ENCODE data around the gene SUMF1. TPM values are rescaled to one million over a fixed set of nuclear protein-coding genes. Genes with fewer than 3 reads are reported as not detected.

The SUMF1 gene
- total and polyA plus RNA-seq, 8 donors, result 27.1 to 43.9 (median 35.3) TPM

GRCh38 chr3:4494895-4495264 lies 27.8 kb upstream of the SUMF1 start:
- Histone ChIP-seq H3K36me3 (no peaks in the 10 kb centered on the region), H3K27ac (peak overlapping the region; percentile 13 to 85), H3K4me1 (peaks cover 0 to 36% of the 10 kb centered on the region in 2 donors), H3K4me3 (peak overlapping the region; percentile 80 to 87), H3K9me3 (no peaks in the 10 kb centered on the region), H3K27me3 (no peaks in the 10 kb centered on the region)
- DNase-seq, result no peak
- no peak for ATAC-seq
- TF ChIP-seq CTCF (IDR thresholded peaks at IDR 0.05), result no peak
- intact Hi-C loops (cut with DNase I), result no loop called here

- Histone ChIP-seq H3K4me3 (peak overlapping the region; percentile 80 to 87), H3K9me3 (no peaks in the 10 kb centered on the region), H3K4me1 (peaks cover 0 to 36% of the 10 kb centered on the region in 2 donors), H3K27ac (peak overlapping the region; percentile 13 to 85), H3K27me3 (no peaks in the 10 kb centered on the region), H3K36me3 (no peaks in the 10 kb centered on the region)
- intact Hi-C loops (cut with DNase I), result no loop called here
- peak; percentile 1 for ATAC-seq
- no peak for DNase-seq
- no peak for TF ChIP-seq CTCF (IDR thresholded peaks at IDR 0.05)
Measured at GRCh38 chr3:4493941-4494894, 27.1 kb upstream of the SUMF1 start.

GRCh38 chr3:4493014-4493940 lies 26.2 kb upstream of the SUMF1 start, which contains the start of gene ITPR1:
Gene ITPR1, plus strand, starts transcription at chr3:4493348. Its CDS starts 23,144 bp downstream, at chr3:4516492.
- Histone ChIP-seq H3K27me3 (no peaks in the 10 kb centered on the region), H3K9me3 (no peaks in the 10 kb centered on the region), H3K4me1 (peaks cover 0 to 36% of the 10 kb centered on the region in 2 donors), H3K27ac (peak within 1 kb of the TSS; percentile 84 to 85), H3K36me3 (no peaks in the 10 kb centered on the region), H3K4me3 (peak within 1 kb of the TSS; percentile 80 to 87)
- peak; percentile 97 for ATAC-seq
- intact Hi-C loops (cut with DNase I), result no loop called here
- DNase-seq, result peak; percentile 99
- no peak for TF ChIP-seq CTCF (IDR thresholded peaks at IDR 0.05)

GRCh38 chr3:4492208-4493013 lies 25.3 kb upstream of the SUMF1 start:
- intact Hi-C loops (cut with DNase I), result no loop called here
- DNase-seq (peak in 3 of 4 donors; percentile 63 to 82 (median 74)), ATAC-seq (peak; percentile 67)
- Histone ChIP-seq H3K4me3 (peak overlapping the region; percentile 80 to 87), H3K9me3 (no peaks in the 10 kb centered on the region), H3K27ac (peak overlapping the region; percentile 84 to 85), H3K4me1 (peaks cover 0 to 36% of the 10 kb centered on the region in 2 donors), H3K27me3 (no peaks in the 10 kb centered on the region), H3K36me3 (no peaks in the 10 kb centered on the region)
- no peak for TF ChIP-seq CTCF (IDR thresholded peaks at IDR 0.05)

All from left lung (tissue), 10 donors.